GM23338 (cell line): ENCODE data around the gene MC2R. TPM values are rescaled to one million over a fixed set of nuclear protein-coding genes. Genes with fewer than 3 reads are reported as not detected.

Experiments used
- ATAC-seq: fragments of 200-7000 bp; cut with Tn5 transposase; 3 replicates; pipeline ENCODE4 v1.9.1; 2020
- DNase-seq: peaks from one replicate; pipeline ENCODE4 v3.0.0-alpha.2; 2015; ENCODE audit warnings: low spot score
- H2AFZ ChIP-seq: fragments of 200-600 bp; sonication (generic); 2 replicates; pipeline ENCODE4 v1.8.0; 2016; ENCODE audit warnings: antibody characterized with exemption, mild to moderate bottlenecking, moderate library complexity
- H3F3A ChIP-seq: fragments of 200-600 bp; sonication (generic); replicated peaks from 2 replicates; pipeline ENCODE4 v1.8.0; 2017; ENCODE audit warnings: antibody characterized with exemption, mixed run types, low read depth
- H3K27ac ChIP-seq: fragments of 200-600 bp; sonication (generic); 2 replicates; pipeline ENCODE4 v1.6.1; 2016; ENCODE audit warnings: low read depth
- H3K27me3 ChIP-seq: fragments of 200-600 bp; sonication (generic); 2 replicates; pipeline ENCODE4 v1.8.0; 2016; ENCODE audit warnings: mild to moderate bottlenecking, mixed run types, moderate library complexity; ENCODE audit not compliant: insufficient read depth
- H3K36me3 ChIP-seq: fragments of 200-600 bp; sonication (generic); 2 replicates; pipeline ENCODE4 v1.8.0; 2016; ENCODE audit warnings: mild to moderate bottlenecking; ENCODE audit not compliant: insufficient read depth
- H3K4me1 ChIP-seq: fragments of 200-600 bp; sonication (generic); 2 replicates; pipeline ENCODE4 v1.8.0; 2016; ENCODE audit warnings: mild to moderate bottlenecking, moderate library complexity; ENCODE audit not compliant: insufficient read depth
- H3K4me2 ChIP-seq: fragments of 200-600 bp; sonication (generic); 2 replicates; pipeline ENCODE4 v1.7.1; 2017; ENCODE audit warnings: mixed run types
- H3K4me3 ChIP-seq: fragments of 200-600 bp; sonication (generic); 2 replicates; pipeline ENCODE4 v1.6.1; 2016; ENCODE audit warnings: mixed run types
- H3K79me2 ChIP-seq: fragments of 200-600 bp; sonication (generic); replicated peaks from 2 replicates; pipeline ENCODE4 v1.8.0; 2017; ENCODE audit warnings: mild to moderate bottlenecking; ENCODE audit not compliant: insufficient read depth
- H3K9me2 ChIP-seq: fragments of 200-600 bp; sonication (generic); 2 replicates; pipeline ENCODE4 v1.8.0; 2017; ENCODE audit not compliant: insufficient read depth
- H4K20me1 ChIP-seq: fragments of 200-600 bp; sonication (generic); replicated peaks from 2 replicates; pipeline ENCODE4 v1.8.0; 2017; ENCODE audit warnings: mild to moderate bottlenecking; ENCODE audit not compliant: insufficient read depth
- H3K27ac Mint-ChIP-seq: 2 replicates; pipeline ENCODE4 v1.8.0; 2020; ENCODE audit warnings: inconsistent platforms, mild to moderate bottlenecking, moderate library complexity, mixed read lengths
- H3K27me3 Mint-ChIP-seq: 3 replicates; pipeline ENCODE4 v1.8.0; 2022; ENCODE audit warnings: low read depth, mild to moderate bottlenecking, moderate library complexity, mixed read lengths, inconsistent platforms; ENCODE audit not compliant: insufficient read depth, poor library complexity
- H3K36me3 Mint-ChIP-seq: 3 replicates; pipeline ENCODE4 v1.8.0; 2021; ENCODE audit warnings: low read depth, mild to moderate bottlenecking, inconsistent platforms, moderate library complexity, mixed read lengths
- H3K4me1 Mint-ChIP-seq: 3 replicates; pipeline ENCODE4 v1.8.0; 2020; ENCODE audit warnings: mild to moderate bottlenecking, inconsistent platforms, mixed read lengths
- H3K4me3 Mint-ChIP-seq: 3 replicates; pipeline ENCODE4 v1.8.0; 2021; ENCODE audit warnings: moderate library complexity, mild to moderate bottlenecking, inconsistent platforms, mixed read lengths
- H3K9me3 Mint-ChIP-seq: 3 replicates; pipeline ENCODE4 v1.8.0; 2020; ENCODE audit warnings: moderate library complexity, mild to moderate bottlenecking, inconsistent platforms, mixed read lengths
- CTCF ChIP-seq, 2 experiments: fragments of 200-600 bp in 1 of 2; sonication (generic) in 1 of 2; conservative IDR thresholded peaks; 2 replicates each; pipeline versions ENCODE4 v1.5.1 to v1.6.1; 2016 to 2017; ENCODE audit warnings: antibody characterized with exemption in 2 of 2, low read depth in 2 of 2, mild to moderate bottlenecking in 2 of 2, moderate library complexity in 1 of 2
- EZH2 ChIP-seq: fragments of 200-600 bp; sonication (generic); IDR thresholded peaks from one replicate; pipeline ENCODE4 v1.8.0; 2017; ENCODE audit warnings: antibody characterized with exemption, mild to moderate bottlenecking, low read depth; ENCODE audit not compliant: unreplicated experiment
- EZH2phosphoT487 ChIP-seq: fragments of 200-600 bp; sonication (generic); IDR thresholded peaks from one replicate; pipeline ENCODE4 v1.8.1; 2018; ENCODE audit warnings: antibody characterized with exemption; ENCODE audit not compliant: unreplicated experiment
- JUNB ChIP-seq: IDR thresholded peaks from one replicate; pipeline ENCODE4 v1.6.1; 2016; ENCODE audit warnings: antibody characterized with exemption; ENCODE audit not compliant: unreplicated experiment
- NANOG ChIP-seq: IDR thresholded peaks from 2 replicates; pipeline ENCODE4 v1.6.1; 2016; ENCODE audit warnings: antibody characterized with exemption, borderline replicate concordance
- POLR2AphosphoS5 ChIP-seq: IDR thresholded peaks from 2 replicates; pipeline ENCODE4 v1.6.1; 2016; ENCODE audit warnings: antibody characterized with exemption, low read depth
- STAT1 ChIP-seq: IDR thresholded peaks from one replicate; pipeline ENCODE4 v1.6.1; 2016; ENCODE audit warnings: antibody characterized with exemption; ENCODE audit not compliant: unreplicated experiment
- ZNF114 ChIP-seq: fragments of 250-450 bp; sonication (Bioruptor Pico); IDR thresholded peaks from 2 replicates; pipeline ENCODE4 v1.5.0; 2020; ENCODE audit warnings: mild to moderate bottlenecking, moderate library complexity
- ZNF331 ChIP-seq: fragments of 250-450 bp; sonication (Bioruptor Pico); IDR thresholded peaks from 2 replicates; pipeline ENCODE4 v1.5.0; 2020; ENCODE audit warnings: low read depth, mild to moderate bottlenecking, moderate library complexity
- ZNF462 ChIP-seq: fragments of 250-450 bp; sonication (Bioruptor Pico); IDR thresholded peaks from 2 replicates; pipeline ENCODE4 v1.5.0; 2020; ENCODE audit warnings: mild to moderate bottlenecking, moderate library complexity
- polyA plus RNA-seq: library from polyadenylated mRNA; unstranded; fragments of >200 nt; fragmentation: Nextera tagmentation; extraction: Ambion mirVana; gene quantifications from 2 replicates; pipeline ENCODE4 v1.2.1, GENCODE V29; 2016
- total RNA-seq: library from RNA; depleted of rRNA; stranded (reverse); fragments of >200 nt; shearing (Covaris generic); gene quantifications from 2 replicates; pipeline ENCODE4 v1.2.3, GENCODE V29; 2014
- TF ChIP-seq, protein P1 (sequence below): IDR thresholded peaks from 2 replicates; pipeline ENCODE4 v1.6.1; 2016; ENCODE audit warnings: antibody characterized with exemption
- TF ChIP-seq, protein P2 (sequence below): IDR thresholded peaks from one replicate; pipeline ENCODE4 v1.6.1; 2018; ENCODE audit warnings: antibody characterized with exemption; ENCODE audit not compliant: unreplicated experiment

MC2R gene
- total and polyA plus RNA-seq, 2 experiments from 2014 or later = not detected

DNA sequence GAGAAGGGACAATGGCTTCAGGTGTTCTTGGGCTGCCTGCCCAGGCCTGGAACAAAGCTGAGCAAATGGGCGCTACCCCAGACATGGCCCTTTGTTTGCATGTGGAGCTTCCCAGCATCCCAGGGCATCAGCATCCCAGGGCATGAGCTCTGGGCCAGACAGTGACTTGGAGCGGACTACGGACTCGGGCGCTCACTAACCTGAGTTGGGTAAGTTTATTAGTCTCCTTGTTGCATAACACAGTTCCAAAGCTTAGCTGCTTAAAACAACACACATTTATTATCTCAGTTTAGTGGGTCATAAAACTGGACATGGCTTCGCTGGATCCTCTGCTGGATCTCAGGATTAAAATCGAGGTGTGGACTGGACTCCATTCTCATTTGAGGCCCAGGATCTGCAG is 35.8 kb downstream of the MC2R start (continued):
- no peak for TF ChIP-seq ZNF462 (CRISPR knock-in tag)

GRCh38 chr18:13878857-13879256 is 36.5 kb downstream of the MC2R start:
- Histone ChIP-seq H3K79me2 (no peaks in the 10 kb centered on the region), H3K4me2 (no peak overlapping the region), H2AFZ (no peak overlapping the region), H3K27me3 (no peaks in the 10 kb centered on the region), H3K36me3 (no peaks in the 10 kb centered on the region), H3K27ac (no peak overlapping the region), H3F3A (no peaks in the 10 kb centered on the region), H3K4me3 (no peak overlapping the region), H3K9me2 (no peaks in the 10 kb centered on the region), H4K20me1 (no peaks in the 10 kb centered on the region; the same call in 1 of the 2 replicates), H3K4me1 (peaks cover 3% of the 10 kb centered on the region; the same call in 1 of the 2 replicates)
- no peak overlapping the region for H3K27ac Mint-ChIP-seq
- H3K36me3 Mint-ChIP-seq = no peaks in the 10 kb centered on the region
- peaks cover 6% of the 10 kb centered on the region; the same call in 2 of the 3 replicates for H3K4me1 Mint-ChIP-seq
- H3K9me3 Mint-ChIP-seq = no peaks in the 10 kb centered on the region
- TF ChIP-seq NANOG = no peak
- no peak for TF ChIP-seq EZH2
- TF ChIP-seq ZNF114 (CRISPR knock-in tag) = no peak
- TF ChIP-seq, protein P1, sequence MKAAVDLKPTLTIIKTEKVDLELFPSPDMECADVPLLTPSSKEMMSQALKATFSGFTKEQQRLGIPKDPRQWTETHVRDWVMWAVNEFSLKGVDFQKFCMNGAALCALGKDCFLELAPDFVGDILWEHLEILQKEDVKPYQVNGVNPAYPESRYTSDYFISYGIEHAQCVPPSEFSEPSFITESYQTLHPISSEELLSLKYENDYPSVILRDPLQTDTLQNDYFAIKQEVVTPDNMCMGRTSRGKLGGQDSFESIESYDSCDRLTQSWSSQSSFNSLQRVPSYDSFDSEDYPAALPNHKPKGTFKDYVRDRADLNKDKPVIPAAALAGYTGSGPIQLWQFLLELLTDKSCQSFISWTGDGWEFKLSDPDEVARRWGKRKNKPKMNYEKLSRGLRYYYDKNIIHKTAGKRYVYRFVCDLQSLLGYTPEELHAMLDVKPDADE = no peak
- TF ChIP-seq POLR2AphosphoS5 = no peak
- no peak for TF ChIP-seq CTCF (conservative IDR thresholded peaks at IDR 0.05; ENCODE audit: low read depth in 2 of 2)
- TF ChIP-seq STAT1 = no peak
- no peak for TF ChIP-seq ZNF331 (CRISPR knock-in tag)
- TF ChIP-seq, protein P2, sequence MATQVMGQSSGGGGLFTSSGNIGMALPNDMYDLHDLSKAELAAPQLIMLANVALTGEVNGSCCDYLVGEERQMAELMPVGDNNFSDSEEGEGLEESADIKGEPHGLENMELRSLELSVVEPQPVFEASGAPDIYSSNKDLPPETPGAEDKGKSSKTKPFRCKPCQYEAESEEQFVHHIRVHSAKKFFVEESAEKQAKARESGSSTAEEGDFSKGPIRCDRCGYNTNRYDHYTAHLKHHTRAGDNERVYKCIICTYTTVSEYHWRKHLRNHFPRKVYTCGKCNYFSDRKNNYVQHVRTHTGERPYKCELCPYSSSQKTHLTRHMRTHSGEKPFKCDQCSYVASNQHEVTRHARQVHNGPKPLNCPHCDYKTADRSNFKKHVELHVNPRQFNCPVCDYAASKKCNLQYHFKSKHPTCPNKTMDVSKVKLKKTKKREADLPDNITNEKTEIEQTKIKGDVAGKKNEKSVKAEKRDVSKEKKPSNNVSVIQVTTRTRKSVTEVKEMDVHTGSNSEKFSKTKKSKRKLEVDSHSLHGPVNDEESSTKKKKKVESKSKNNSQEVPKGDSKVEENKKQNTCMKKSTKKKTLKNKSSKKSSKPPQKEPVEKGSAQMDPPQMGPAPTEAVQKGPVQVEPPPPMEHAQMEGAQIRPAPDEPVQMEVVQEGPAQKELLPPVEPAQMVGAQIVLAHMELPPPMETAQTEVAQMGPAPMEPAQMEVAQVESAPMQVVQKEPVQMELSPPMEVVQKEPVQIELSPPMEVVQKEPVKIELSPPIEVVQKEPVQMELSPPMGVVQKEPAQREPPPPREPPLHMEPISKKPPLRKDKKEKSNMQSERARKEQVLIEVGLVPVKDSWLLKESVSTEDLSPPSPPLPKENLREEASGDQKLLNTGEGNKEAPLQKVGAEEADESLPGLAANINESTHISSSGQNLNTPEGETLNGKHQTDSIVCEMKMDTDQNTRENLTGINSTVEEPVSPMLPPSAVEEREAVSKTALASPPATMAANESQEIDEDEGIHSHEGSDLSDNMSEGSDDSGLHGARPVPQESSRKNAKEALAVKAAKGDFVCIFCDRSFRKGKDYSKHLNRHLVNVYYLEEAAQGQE = no peak
- TF ChIP-seq JUNB = no peak
- TF ChIP-seq EZH2phosphoT487 = no peak
- ATAC-seq (no peak), DNase-seq (peak; percentile 42)
- no peak overlapping the region for H3K4me3 Mint-ChIP-seq
- peaks cover 7% of the 10 kb centered on the region for H3K27me3 Mint-ChIP-seq
